ENCODE results near the gene BCORL1. TPM values are rescaled to one million over a fixed set of nuclear protein-coding genes. Genes with fewer than 3 reads are reported as not detected.
A peak's percentile ranks its signal among the peaks of the same experiment; 100 is the strongest.

BCORL1 gene
- total RNA-seq, 1 donor from 2014 or later, result 22.3 TPM

DNA sequence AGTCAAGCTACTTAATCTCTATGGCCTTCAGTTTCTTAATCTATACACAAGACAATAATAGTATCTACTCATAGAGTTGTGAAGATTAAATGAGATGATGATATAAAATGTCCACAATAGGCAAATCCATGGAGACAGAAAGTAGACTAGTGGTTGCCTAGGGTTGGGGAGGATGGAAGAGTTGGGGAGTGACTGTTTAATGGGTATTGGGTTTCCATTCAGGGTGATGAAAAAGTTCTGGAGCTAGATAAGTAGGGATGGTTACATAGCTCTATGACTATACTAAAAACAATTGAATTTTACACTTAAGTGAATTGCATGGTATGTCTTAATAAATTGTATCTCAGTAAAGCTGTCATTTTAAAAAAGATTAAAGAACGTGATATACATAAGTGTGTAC is 35.7 kb downstream of the BCORL1 start:
- no peaks in the 10 kb centered on the region for H3K9me3 ChIP-seq (ENCODE audit: insufficient read depth, low read depth, low read length)

GRCh38 chrX:130020661-130021324 is 38.4 kb downstream of the BCORL1 start:
- Histone ChIP-seq H3K4me1 (ENCODE audit: insufficient read depth, low read length) (no peaks in the 10 kb centered on the region), H3K9me3 (ENCODE audit: insufficient read depth, low read depth, low read length) (no peaks in the 10 kb centered on the region), H3K27me3 (ENCODE audit: insufficient read depth, low read length) (no peaks in the 10 kb centered on the region), H4K20me1 (ENCODE audit: insufficient read depth, low read length) (no peaks in the 10 kb centered on the region), H3K4me3 (ENCODE audit: insufficient read depth, low read depth, low read length) (no peak overlapping the region), H3K27ac (ENCODE audit: low read depth, low read length) (no peak overlapping the region), H2AFZ (ENCODE audit: low read depth, low read length) (no peak overlapping the region), H3K4me2 (ENCODE audit: low read length) (no peak overlapping the region), H3K36me3 (ENCODE audit: insufficient read depth, low read length) (peaks cover 2% of the 10 kb centered on the region), H3K79me2 (ENCODE audit: insufficient read depth, low read length) (no peaks in the 10 kb centered on the region), H3K9ac (ENCODE audit: low read length) (no peak overlapping the region)
- Mint-ChIP-seq H3K27ac (ENCODE audit: unreplicated experiment) (no peak overlapping the region), H3K4me1 (ENCODE audit: low read depth, unreplicated experiment) (peaks cover 2% of the 10 kb centered on the region), H3K4me3 (ENCODE audit: unreplicated experiment) (no peak overlapping the region), H3K9me3 (ENCODE audit: unreplicated experiment) (no peaks in the 10 kb centered on the region), H3K27me3 (ENCODE audit: low read depth, unreplicated experiment) (no peaks in the 10 kb centered on the region), H3K36me3 (ENCODE audit: low read depth, unreplicated experiment) (peaks cover 7% of the 10 kb centered on the region)
- DNase-seq (ENCODE audit: low read depth) (no peak), FAIRE-seq (no peak)
- TF ChIP-seq EZH2 (IDR thresholded peaks at IDR 0.05; ENCODE audit: insufficient read depth, low read length), result no peak
- TF ChIP-seq, protein P1, sequence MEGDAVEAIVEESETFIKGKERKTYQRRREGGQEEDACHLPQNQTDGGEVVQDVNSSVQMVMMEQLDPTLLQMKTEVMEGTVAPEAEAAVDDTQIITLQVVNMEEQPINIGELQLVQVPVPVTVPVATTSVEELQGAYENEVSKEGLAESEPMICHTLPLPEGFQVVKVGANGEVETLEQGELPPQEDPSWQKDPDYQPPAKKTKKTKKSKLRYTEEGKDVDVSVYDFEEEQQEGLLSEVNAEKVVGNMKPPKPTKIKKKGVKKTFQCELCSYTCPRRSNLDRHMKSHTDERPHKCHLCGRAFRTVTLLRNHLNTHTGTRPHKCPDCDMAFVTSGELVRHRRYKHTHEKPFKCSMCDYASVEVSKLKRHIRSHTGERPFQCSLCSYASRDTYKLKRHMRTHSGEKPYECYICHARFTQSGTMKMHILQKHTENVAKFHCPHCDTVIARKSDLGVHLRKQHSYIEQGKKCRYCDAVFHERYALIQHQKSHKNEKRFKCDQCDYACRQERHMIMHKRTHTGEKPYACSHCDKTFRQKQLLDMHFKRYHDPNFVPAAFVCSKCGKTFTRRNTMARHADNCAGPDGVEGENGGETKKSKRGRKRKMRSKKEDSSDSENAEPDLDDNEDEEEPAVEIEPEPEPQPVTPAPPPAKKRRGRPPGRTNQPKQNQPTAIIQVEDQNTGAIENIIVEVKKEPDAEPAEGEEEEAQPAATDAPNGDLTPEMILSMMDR (IDR thresholded peaks at IDR 0.05; ENCODE audit: insufficient read depth, low read depth, low read length), result no peak

More for the DNA sequence above, 35.7 kb downstream of the BCORL1 start:
- Mint-ChIP-seq H3K27ac (ENCODE audit: unreplicated experiment) (no peak overlapping the region), H3K9me3 (ENCODE audit: unreplicated experiment) (no peaks in the 10 kb centered on the region), H3K4me1 (ENCODE audit: low read depth, unreplicated experiment) (peaks cover 2% of the 10 kb centered on the region), H3K4me3 (ENCODE audit: unreplicated experiment) (no peak overlapping the region), H3K27me3 (ENCODE audit: low read depth, unreplicated experiment) (no peaks in the 10 kb centered on the region), H3K36me3 (ENCODE audit: low read depth, unreplicated experiment) (peaks cover 10% of the 10 kb centered on the region)
- FAIRE-seq, result peak; percentile 49
- no peak for DNase-seq (ENCODE audit: low read depth)
- no peak overlapping the region for H3K4me3 ChIP-seq (ENCODE audit: insufficient read depth, low read depth, low read length)
- H3K27me3 ChIP-seq (ENCODE audit: insufficient read depth, low read length), result no peaks in the 10 kb centered on the region
- TF ChIP-seq, protein P1 (IDR thresholded peaks at IDR 0.05; ENCODE audit: insufficient read depth, low read depth, low read length), result no peak
- no peak for TF ChIP-seq EZH2 (IDR thresholded peaks at IDR 0.05; ENCODE audit: insufficient read depth, low read length)
- H4K20me1 ChIP-seq (ENCODE audit: insufficient read depth, low read length), result no peaks in the 10 kb centered on the region
- no peaks in the 10 kb centered on the region for H3K4me1 ChIP-seq (ENCODE audit: insufficient read depth, low read length)
- H3K79me2 ChIP-seq (ENCODE audit: insufficient read depth, low read length), result no peaks in the 10 kb centered on the region
- H2AFZ ChIP-seq (ENCODE audit: low read depth, low read length), result no peak overlapping the region
- H3K36me3 ChIP-seq (ENCODE audit: insufficient read depth, low read length), result peaks cover 2% of the 10 kb centered on the region
- H3K4me2 ChIP-seq (ENCODE audit: low read length), result no peak overlapping the region
- H3K27ac ChIP-seq (ENCODE audit: low read depth, low read length), result no peak overlapping the region
- H3K9ac ChIP-seq (ENCODE audit: low read length), result no peak overlapping the region

DNA sequence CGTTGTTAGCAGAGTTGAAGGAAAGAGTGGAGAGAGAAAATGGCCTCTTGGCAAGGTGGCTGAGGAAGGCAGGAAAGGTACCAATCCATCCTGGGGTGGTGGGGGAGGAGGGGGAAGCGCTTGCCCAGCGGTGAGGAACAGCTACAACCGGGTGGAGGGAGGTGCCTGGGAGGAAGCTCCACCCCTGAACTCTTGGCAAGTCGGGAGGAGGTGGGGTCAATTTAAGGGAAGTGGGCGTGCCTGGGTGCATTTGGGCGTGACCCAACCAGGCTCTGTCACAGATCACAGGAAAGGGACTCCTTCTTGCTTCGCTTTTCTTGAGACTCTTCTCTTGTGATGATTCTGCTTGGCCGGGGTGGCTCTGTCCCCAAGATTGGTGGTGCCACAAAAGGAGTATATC is 41.7 kb downstream of the BCORL1 start:
- FAIRE-seq, result no peak

More for the DNA sequence above, 41.7 kb downstream of the BCORL1 start:
- H4K20me1 ChIP-seq (ENCODE audit: insufficient read depth, low read length), result no peaks in the 10 kb centered on the region
- H3K27ac ChIP-seq (ENCODE audit: low read depth, low read length), result no peak overlapping the region
- no peak for DNase-seq (ENCODE audit: low read depth)
- no peak overlapping the region for H3K27ac Mint-ChIP-seq (ENCODE audit: unreplicated experiment)
- peaks cover 12% of the 10 kb centered on the region for H3K36me3 Mint-ChIP-seq (ENCODE audit: low read depth, unreplicated experiment)
- no peaks in the 10 kb centered on the region for H3K9me3 ChIP-seq (ENCODE audit: insufficient read depth, low read depth, low read length)
- H3K27me3 Mint-ChIP-seq (ENCODE audit: low read depth, unreplicated experiment), result no peaks in the 10 kb centered on the region
- H3K4me2 ChIP-seq (ENCODE audit: low read length), result no peak overlapping the region
- H3K79me2 ChIP-seq (ENCODE audit: insufficient read depth, low read length), result no peaks in the 10 kb centered on the region
- no peak overlapping the region for H3K9ac ChIP-seq (ENCODE audit: low read length)
- peaks cover 2% of the 10 kb centered on the region for H3K4me1 Mint-ChIP-seq (ENCODE audit: low read depth, unreplicated experiment)
- H3K4me3 Mint-ChIP-seq (ENCODE audit: unreplicated experiment), result no peak overlapping the region
- no peaks in the 10 kb centered on the region for H3K9me3 Mint-ChIP-seq (ENCODE audit: unreplicated experiment)
- H3K27me3 ChIP-seq (ENCODE audit: insufficient read depth, low read length), result no peaks in the 10 kb centered on the region
- no peak for TF ChIP-seq EZH2 (IDR thresholded peaks at IDR 0.05; ENCODE audit: insufficient read depth, low read length)
- TF ChIP-seq, protein P1 (IDR thresholded peaks at IDR 0.05; ENCODE audit: insufficient read depth, low read depth, low read length), result no peak
- H3K4me1 ChIP-seq (ENCODE audit: insufficient read depth, low read length), result no peaks in the 10 kb centered on the region
- H3K36me3 ChIP-seq (ENCODE audit: insufficient read depth, low read length), result no peaks in the 10 kb centered on the region
- no peak overlapping the region for H2AFZ ChIP-seq (ENCODE audit: low read depth, low read length)
- H3K4me3 ChIP-seq (ENCODE audit: insufficient read depth, low read depth, low read length), result no peak overlapping the region

Measured in astrocyte (in vitro differentiated cells and primary cell).